Hair follicle dermal papilla cell (primary cell): ENCODE data around the gene SCARB2. TPM values are rescaled to one million over a fixed set of nuclear protein-coding genes. Genes with fewer than 3 reads are reported as not detected.

ENCODE experiments used
- total RNA-seq: library from RNA; depleted of rRNA; stranded (reverse); fragments of >200 nt; gene quantifications from 2 replicates; pipeline ENCODE4 v1.2.3, GENCODE V29; 2012

SCARB2 gene, protein sequence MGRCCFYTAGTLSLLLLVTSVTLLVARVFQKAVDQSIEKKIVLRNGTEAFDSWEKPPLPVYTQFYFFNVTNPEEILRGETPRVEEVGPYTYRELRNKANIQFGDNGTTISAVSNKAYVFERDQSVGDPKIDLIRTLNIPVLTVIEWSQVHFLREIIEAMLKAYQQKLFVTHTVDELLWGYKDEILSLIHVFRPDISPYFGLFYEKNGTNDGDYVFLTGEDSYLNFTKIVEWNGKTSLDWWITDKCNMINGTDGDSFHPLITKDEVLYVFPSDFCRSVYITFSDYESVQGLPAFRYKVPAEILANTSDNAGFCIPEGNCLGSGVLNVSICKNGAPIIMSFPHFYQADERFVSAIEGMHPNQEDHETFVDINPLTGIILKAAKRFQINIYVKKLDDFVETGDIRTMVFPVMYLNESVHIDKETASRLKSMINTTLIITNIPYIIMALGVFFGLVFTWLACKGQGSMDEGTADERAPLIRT
- 165 and 172 TPM in 2 replicates for total RNA-seq

GRCh38 chr4:76213415-76214176 is at the start of gene SCARB2:
Gene SCARB2, minus strand, starts transcription at chr4:76213824. Its CDS starts 281 bp downstream, at chr4:76213543.

GRCh38 chr4:76251441-76252270 is 38.0 kb upstream of the SCARB2 start, which contains the start of gene FAM47E:
Gene FAM47E, plus strand, starts transcription at chr4:76251721. Its CDS starts 26 bp downstream, at chr4:76251747.

DNA sequence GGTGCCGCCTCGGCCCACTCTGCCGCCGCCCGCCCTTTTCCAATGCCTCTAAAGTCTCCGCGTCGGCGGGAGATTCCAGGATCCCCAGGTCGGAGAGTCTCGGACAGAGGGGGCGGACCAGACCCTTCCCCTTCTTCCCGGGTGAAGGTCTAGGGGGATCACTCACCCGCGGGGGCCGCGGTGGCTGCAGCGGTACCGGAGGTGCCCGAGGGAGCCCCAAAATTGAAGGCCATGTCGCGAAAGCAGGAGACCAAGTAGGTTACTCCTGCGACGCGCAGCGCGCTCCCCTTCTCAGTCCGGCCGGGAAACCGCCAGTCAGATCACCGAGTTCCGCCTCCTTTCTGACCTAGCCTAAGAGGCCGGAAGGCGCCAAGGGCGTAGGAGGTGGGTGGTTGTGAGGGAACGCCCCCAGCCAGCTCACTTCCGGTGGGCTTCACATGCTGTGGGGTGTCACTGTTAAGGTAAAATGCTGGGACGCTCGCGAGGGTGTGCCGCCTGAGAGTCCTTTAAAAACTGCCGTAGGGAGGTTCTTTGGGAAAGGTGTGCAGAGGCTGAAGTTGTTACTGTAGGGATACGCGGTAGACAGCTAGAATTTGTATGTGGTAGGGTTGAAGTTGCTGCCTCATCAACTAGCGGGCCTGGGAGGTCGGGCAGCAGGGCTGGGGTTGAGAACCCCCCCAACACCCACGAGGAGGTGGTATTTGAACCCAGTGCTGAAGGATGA is 65.3 kb downstream of the SCARB2 start, which contains the start of gene NUP54:
Gene NUP54 (minus strand): TSS at position 256 of the 724 bp plus-strand sequence. CDS start 23 bp downstream, at position 233.

Other genes with a start within 250 kb of the SCARB2 start
- gene SDAD1, start 222.9 kb downstream of the SCARB2 start, total RNA-seq = 40.9 and 42.4 TPM in 2 replicates
- gene CXCL9, start 206.3 kb downstream of the SCARB2 start, total RNA-seq = not detected in 2 replicates
- gene CXCL10, start 190.3 kb downstream of the SCARB2 start, total RNA-seq = 0.16 and 0.36 TPM in 2 replicates
- not detected in 2 replicates for gene CXCL11, start 177.8 kb downstream of the SCARB2 start, total RNA-seq
- gene ART3, start 139.1 kb downstream of the SCARB2 start, total RNA-seq = not detected in 2 replicates
- 47.4 and 51.1 TPM in 2 replicates for gene NUP54, start 65.4 kb downstream of the SCARB2 start, total RNA-seq
- 0.36 and 0.97 TPM in 2 replicates for gene FAM47E, start 37.9 kb upstream of the SCARB2 start, total RNA-seq
- gene STBD1, start 92.9 kb upstream of the SCARB2 start, total RNA-seq = 6.8 and 8.0 TPM in 2 replicates
- 0.61 and 0.65 TPM in 2 replicates for gene CCDC158, start 207.3 kb upstream of the SCARB2 start, total RNA-seq
- 24.8 and 27.7 TPM in 2 replicates for gene SHROOM3, start 221.4 kb upstream of the SCARB2 start, total RNA-seq